Measurements from ENCODE around the gene TLE6. TPM values are rescaled to one million over a fixed set of nuclear protein-coding genes. Genes with fewer than 3 reads are reported as not detected.

The TLE6 gene
- total and polyA plus RNA-seq, 2 of the 13 experiments (the other 11 are each of a cell fraction or from before 2014, with no cell fraction given): 0.24 to 5.5 TPM

GRCh38 chr19:2977001-2977745 lies at the start of gene TLE6 (continued):
- TF ChIP-seq SRSF9 (IDR thresholded peaks at IDR 0.05; ENCODE audit: borderline replicate concordance, insufficient read depth, low read depth, low read length, poor library complexity, severe bottlenecking) (no peak), ZFP90 (CRISPR knock-in tag; IDR thresholded peaks at IDR 0.05; ENCODE audit: borderline replicate concordance) (no peak; the same call in 1 of the 2 replicates), SMC3 (IDR thresholded peaks at IDR 0.05; ENCODE audit: low read length) (no peak), ZNF530 (CRISPR knock-in tag; IDR thresholded peaks at IDR 0.05; ENCODE audit: low read depth) (no peak), ELF4 (CRISPR knock-in tag; IDR thresholded peaks at IDR 0.05; ENCODE audit: borderline replicate concordance) (peak; percentile 75; the same call in 1 of the 2 replicates), SMAD9 (CRISPR knock-in tag; IDR thresholded peaks at IDR 0.05) (no peak), ZBTB39 (CRISPR knock-in tag; IDR thresholded peaks at IDR 0.05) (no peak), BHLHE40 (IDR thresholded peaks at IDR 0.05; ENCODE audit: low read length) (peak; percentile 97), ZHX2 (IDR thresholded peaks at IDR 0.05; ENCODE audit: low read depth) (no peak), ZHX2 (CRISPR knock-in tag; IDR thresholded peaks at IDR 0.05; ENCODE audit: borderline replicate concordance) (no peak), ZNF639 (CRISPR knock-in tag; conservative IDR thresholded peaks at IDR 0.05) (no peak), SAFB2 (CRISPR knock-in tag; IDR thresholded peaks at IDR 0.05; ENCODE audit: borderline replicate concordance, low read depth) (no peak), ZNF251 (CRISPR knock-in tag; IDR thresholded peaks at IDR 0.05) (no peak), HMGA1 (CRISPR knock-in tag; conservative IDR thresholded peaks at IDR 0.05) (no peak), HMGXB4 (CRISPR knock-in tag; IDR thresholded peaks at IDR 0.05; ENCODE audit: borderline replicate concordance in 1 of 2, low read depth in 1 of 2) (peak in 1 of 2 experiments; percentile 24; a peak in 2 of 4 replicates), TGIF2 (CRISPR knock-in tag; IDR thresholded peaks at IDR 0.05) (no peak), SRF (IDR thresholded peaks at IDR 0.05; ENCODE audit: low read depth, low read length) (no peak), FOXP1 (IDR thresholded peaks at IDR 0.05) (no peak), FOXP1 (CRISPR knock-in tag; IDR thresholded peaks at IDR 0.05) (peak; percentile 46)

All from HepG2 (cell line).